ENCODE results near the gene PAPPA2.

Gene PAPPA2

DNA sequence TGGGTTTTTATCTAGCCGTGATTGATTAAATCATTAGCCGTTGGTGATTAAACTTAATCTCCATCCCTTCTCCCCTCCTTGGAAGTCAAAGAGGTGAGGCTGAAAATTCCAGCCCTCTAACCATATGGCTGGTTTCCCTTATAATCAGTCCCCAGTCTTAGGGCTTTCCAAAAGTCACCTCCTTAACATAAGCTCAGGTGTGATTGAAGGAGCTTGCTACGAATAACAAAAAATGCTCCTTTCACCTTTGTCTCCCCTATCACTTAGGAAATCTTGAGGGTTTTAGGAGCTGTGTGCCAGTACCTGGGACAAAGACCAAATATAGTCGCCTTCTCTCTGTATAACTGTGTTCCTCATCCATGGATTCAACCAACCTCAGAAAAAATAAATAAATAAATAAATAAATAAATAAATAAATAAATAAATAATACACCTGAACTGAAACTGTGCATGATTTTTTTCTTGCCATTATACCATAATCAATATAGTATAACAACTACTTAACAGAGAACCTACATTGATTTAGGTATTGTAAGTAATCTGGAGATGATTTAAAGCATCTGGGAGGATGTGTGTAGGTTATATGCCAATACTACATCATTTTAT, 82.2 kb downstream of the PAPPA2 start (continued):
- TF ChIP-seq, protein P1, sequence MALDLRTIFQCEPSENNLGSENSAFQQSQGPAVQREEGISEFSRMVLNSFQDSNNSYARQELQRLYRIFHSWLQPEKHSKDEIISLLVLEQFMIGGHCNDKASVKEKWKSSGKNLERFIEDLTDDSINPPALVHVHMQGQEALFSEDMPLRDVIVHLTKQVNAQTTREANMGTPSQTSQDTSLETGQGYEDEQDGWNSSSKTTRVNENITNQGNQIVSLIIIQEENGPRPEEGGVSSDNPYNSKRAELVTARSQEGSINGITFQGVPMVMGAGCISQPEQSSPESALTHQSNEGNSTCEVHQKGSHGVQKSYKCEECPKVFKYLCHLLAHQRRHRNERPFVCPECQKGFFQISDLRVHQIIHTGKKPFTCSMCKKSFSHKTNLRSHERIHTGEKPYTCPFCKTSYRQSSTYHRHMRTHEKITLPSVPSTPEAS (tag by site-specific recombination; IDR thresholded peaks at IDR 0.05): no peak
- TF ChIP-seq, protein P2, sequence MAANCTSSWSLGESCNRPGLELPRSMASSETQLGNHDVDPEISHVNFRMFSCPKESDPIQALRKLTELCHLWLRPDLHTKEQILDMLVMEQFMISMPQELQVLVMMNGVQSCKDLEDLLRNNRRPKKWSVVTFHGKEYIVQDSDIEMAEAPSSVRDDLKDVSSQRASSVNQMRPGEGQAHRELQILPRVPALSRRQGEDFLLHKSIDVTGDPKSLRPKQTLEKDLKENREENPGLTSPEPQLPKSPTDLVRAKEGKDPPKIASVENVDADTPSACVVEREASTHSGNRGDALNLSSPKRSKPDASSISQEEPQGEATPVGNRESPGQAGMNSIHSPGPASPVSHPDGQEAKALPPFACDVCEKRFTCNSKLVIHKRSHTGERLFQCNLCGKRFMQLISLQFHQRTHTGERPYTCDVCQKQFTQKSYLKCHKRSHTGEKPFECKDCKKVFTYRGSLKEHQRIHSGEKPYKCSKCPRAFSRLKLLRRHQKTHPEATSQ (tag by site-specific recombination; IDR thresholded peaks at IDR 0.05): no peak
- TF ChIP-seq GLI4 (tag by site-specific recombination; IDR thresholded peaks at IDR 0.05) (no peak), ZNF416 (tag by site-specific recombination; IDR thresholded peaks at IDR 0.05) (no peak), EGR2 (tag by site-specific recombination; IDR thresholded peaks at IDR 0.05; ENCODE audit: low read depth) (no peak), BCL11B (tag by site-specific recombination; IDR thresholded peaks at IDR 0.05; ENCODE audit: low read depth) (no peak), ZNF239 (tag by site-specific recombination; IDR thresholded peaks at IDR 0.05) (no peak), ZNF335 (tag by site-specific recombination; conservative IDR thresholded peaks at IDR 0.05) (no peak), ZNF248 (tag by site-specific recombination; IDR thresholded peaks at IDR 0.05) (no peak), ZSCAN23 (tag by site-specific recombination; IDR thresholded peaks at IDR 0.05) (no peak), ZNF37A (tag by site-specific recombination; IDR thresholded peaks at IDR 0.05) (no peak), KLF16 (tag by site-specific recombination; IDR thresholded peaks at IDR 0.05) (no peak), ZNF776 (tag by site-specific recombination; IDR thresholded peaks at IDR 0.05; ENCODE audit: borderline replicate concordance) (no peak), ZNF169 (tag by site-specific recombination; IDR thresholded peaks at IDR 0.05) (no peak), ZNF514 (tag by site-specific recombination; IDR thresholded peaks at IDR 0.05) (0 out of 2 replicates have a peak, but pooled peaks have one; percentile 51), ZBTB1 (tag by site-specific recombination; IDR thresholded peaks at IDR 0.05) (no peak), RBAK (tag by site-specific recombination; IDR thresholded peaks at IDR 0.05) (no peak), GLIS1 (tag by site-specific recombination; IDR thresholded peaks at IDR 0.05) (no peak), HOXC10 (CRISPR knock-in tag; IDR thresholded peaks at IDR 0.05) (no peak), MYNN (tag by site-specific recombination; IDR thresholded peaks at IDR 0.05; ENCODE audit: borderline replicate concordance) (no peak), GFI1B (tag by site-specific recombination; IDR thresholded peaks at IDR 0.05) (no peak), REPIN1 (tag by site-specific recombination; IDR thresholded peaks at IDR 0.05; ENCODE audit: low read depth) (no peak), ZNF76 (tag by site-specific recombination; IDR thresholded peaks at IDR 0.05; ENCODE audit: borderline replicate concordance, low read depth) (no peak), YY2 (tag by site-specific recombination; IDR thresholded peaks at IDR 0.05) (no peak), ZNF747 (tag by site-specific recombination; IDR thresholded peaks at IDR 0.05) (no peak), ZNF2 (tag by site-specific recombination; IDR thresholded peaks at IDR 0.05) (no peak), ZNF394 (tag by site-specific recombination; IDR thresholded peaks at IDR 0.05; ENCODE audit: borderline replicate concordance) (peak; percentile 92)
- TF ChIP-seq, protein P3, sequence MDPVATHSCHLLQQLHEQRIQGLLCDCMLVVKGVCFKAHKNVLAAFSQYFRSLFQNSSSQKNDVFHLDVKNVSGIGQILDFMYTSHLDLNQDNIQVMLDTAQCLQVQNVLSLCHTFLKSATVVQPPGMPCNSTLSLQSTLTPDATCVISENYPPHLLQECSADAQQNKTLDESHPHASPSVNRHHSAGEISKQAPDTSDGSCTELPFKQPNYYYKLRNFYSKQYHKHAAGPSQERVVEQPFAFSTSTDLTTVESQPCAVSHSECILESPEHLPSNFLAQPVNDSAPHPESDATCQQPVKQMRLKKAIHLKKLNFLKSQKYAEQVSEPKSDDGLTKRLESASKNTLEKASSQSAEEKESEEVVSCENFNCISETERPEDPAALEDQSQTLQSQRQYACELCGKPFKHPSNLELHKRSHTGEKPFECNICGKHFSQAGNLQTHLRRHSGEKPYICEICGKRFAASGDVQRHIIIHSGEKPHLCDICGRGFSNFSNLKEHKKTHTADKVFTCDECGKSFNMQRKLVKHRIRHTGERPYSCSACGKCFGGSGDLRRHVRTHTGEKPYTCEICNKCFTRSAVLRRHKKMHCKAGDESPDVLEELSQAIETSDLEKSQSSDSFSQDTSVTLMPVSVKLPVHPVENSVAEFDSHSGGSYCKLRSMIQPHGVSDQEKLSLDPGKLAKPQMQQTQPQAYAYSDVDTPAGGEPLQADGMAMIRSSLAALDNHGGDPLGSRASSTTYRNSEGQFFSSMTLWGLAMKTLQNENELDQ (tag by site-specific recombination; IDR thresholded peaks at IDR 0.05; ENCODE audit: low read depth): no peak
- TF ChIP-seq, protein P4, sequence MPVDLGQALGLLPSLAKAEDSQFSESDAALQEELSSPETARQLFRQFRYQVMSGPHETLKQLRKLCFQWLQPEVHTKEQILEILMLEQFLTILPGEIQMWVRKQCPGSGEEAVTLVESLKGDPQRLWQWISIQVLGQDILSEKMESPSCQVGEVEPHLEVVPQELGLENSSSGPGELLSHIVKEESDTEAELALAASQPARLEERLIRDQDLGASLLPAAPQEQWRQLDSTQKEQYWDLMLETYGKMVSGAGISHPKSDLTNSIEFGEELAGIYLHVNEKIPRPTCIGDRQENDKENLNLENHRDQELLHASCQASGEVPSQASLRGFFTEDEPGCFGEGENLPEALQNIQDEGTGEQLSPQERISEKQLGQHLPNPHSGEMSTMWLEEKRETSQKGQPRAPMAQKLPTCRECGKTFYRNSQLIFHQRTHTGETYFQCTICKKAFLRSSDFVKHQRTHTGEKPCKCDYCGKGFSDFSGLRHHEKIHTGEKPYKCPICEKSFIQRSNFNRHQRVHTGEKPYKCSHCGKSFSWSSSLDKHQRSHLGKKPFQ (tag by site-specific recombination; IDR thresholded peaks at IDR 0.05): no peak
- TF ChIP-seq, protein P5, sequence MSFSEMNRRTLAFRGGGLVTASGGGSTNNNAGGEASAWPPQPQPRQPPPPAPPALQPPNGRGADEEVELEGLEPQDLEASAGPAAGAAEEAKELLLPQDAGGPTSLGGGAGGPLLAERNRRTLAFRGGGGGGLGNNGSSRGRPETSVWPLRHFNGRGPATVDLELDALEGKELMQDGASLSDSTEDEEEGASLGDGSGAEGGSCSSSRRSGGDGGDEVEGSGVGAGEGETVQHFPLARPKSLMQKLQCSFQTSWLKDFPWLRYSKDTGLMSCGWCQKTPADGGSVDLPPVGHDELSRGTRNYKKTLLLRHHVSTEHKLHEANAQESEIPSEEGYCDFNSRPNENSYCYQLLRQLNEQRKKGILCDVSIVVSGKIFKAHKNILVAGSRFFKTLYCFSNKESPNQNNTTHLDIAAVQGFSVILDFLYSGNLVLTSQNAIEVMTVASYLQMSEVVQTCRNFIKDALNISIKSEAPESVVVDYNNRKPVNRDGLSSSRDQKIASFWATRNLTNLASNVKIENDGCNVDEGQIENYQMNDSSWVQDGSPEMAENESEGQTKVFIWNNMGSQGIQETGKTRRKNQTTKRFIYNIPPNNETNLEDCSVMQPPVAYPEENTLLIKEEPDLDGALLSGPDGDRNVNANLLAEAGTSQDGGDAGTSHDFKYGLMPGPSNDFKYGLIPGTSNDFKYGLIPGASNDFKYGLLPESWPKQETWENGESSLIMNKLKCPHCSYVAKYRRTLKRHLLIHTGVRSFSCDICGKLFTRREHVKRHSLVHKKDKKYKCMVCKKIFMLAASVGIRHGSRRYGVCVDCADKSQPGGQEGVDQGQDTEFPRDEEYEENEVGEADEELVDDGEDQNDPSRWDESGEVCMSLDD (tag by site-specific recombination; IDR thresholded peaks at IDR 0.05): no peak
- TF ChIP-seq, protein P6, sequence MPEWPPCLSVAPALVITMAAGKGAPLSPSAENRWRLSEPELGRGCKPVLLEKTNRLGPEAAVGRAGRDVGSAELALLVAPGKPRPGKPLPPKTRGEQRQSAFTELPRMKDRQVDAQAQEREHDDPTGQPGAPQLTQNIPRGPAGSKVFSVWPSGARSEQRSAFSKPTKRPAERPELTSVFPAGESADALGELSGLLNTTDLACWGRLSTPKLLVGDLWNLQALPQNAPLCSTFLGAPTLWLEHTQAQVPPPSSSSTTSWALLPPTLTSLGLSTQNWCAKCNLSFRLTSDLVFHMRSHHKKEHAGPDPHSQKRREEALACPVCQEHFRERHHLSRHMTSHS (tag by site-specific recombination; IDR thresholded peaks at IDR 0.05): no peak
